GM21529 (cell line): ENCODE results near the gene IL17RC.

Experiments
- ATAC-seq: cut with Tn5 transposase; IDR thresholded peaks from one replicate; pipeline ENCODE4 v1.9.1; 2021; ENCODE audit not compliant: unreplicated experiment

IL17RC gene

DNA sequence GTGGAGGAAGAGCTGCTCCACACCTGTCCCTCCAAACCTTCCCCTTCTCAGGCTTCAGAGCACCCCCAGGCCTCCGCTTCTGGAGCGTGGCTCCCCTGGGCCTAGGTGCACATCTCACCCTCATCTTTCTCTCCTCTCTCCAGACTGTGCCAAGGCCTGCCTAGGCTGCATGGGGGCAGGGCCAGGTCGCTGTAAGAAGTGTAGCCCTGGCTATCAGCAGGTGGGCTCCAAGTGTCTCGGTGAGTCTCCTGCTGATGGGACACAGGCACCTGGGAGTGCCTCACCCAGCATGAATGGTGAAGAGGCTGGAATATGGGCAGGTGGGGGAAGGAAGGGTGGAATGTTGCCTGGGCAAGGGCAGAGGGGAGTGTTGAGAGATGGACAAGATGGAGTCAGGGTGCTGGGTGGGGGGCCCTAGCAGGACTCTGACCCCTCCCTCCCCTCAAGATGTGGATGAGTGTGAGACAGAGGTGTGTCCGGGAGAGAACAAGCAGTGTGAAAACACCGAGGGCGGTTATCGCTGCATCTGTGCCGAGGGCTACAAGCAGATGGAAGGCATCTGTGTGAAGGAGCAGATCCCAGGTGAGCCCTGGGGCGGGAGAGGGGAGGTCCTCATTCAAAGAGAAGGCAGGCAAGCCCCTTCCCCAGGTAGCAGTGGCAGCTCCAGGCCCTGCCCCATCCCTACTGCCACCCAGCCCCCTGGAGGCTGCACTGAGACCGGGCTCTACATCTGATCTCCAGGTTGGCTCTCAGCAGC is 26.2 kb downstream of the IL17RC start:
- ATAC-seq, result no peak

DNA sequence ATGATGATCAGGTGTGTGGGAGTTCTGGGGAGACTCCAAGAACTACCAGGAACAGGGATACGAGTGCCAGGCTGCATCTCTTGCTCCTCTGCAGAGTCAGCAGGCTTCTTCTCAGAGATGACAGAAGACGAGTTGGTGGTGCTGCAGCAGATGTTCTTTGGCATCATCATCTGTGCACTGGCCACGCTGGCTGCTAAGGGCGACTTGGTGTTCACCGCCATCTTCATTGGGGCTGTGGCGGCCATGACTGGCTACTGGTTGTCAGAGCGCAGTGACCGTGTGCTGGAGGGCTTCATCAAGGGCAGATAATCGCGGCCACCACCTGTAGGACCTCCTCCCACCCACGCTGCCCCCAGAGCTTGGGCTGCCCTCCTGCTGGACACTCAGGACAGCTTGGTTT is 27.4 kb downstream of the IL17RC start:
- ATAC-seq, result no peak

DNA sequence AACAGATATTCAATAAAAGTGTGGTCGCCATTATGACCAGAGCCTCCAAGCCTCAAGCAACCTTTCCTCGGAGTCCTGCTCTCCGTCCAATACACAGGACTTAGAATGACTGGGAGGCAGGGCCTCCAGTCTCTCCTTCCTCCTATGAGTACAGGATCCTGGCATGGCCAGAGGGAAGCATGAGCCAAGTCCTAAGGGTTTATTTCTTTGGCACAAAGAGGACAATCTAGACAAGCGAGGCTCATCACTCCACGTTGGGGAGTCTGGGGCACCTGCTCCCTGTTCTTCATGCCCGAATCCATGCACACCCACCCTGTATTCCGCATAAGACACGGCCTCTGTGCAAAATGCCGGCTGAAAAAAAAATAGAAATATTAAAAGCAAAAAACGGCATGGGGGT is 28.5 kb downstream of the IL17RC start:
- no peak for ATAC-seq

DNA sequence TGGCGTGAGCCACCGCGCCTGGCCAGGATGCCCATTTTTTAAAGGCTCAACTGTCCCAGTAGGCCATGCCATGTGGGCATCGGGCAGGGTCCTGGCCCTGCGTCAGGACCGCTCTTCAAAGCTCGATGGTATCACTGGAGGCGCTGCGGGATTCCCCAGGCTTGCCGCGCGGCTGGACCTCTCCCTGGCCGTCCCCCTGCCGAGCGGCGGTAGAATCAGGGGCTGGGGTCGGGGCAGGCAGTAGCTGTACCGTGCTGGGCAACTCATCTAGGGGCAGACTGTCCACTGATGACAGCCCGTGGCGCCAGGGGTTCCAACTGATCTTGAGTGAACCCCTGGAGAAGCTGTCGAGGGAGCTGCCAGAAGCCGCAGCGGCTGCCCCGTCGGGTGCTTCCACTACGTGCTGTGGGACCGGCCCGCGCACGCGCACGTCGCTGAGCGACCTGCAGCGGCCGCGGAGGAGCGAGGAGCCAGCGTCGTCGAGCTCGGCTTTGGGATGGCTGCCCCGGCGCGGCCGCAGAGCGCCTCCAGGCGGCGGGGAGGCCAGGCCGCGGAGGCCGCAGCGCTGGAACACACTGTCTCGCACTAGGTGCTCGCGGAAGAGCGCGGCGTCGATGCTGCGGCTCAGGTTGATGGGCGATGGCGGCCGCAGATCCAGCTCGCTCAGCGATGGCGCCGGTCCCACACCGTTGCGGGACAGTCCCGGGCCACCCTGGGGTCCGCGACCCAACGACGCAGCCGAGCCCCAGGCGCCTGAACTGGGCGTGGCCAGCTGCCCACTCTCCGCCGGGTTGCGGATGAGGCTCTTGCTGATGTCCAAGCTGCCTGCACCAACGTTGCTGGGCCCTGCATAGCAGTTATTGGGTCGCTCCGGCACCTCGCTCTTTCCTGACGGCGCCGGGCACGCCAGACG is 29.5 kb downstream of the IL17RC start:
- peak; percentile 48 for ATAC-seq

DNA sequence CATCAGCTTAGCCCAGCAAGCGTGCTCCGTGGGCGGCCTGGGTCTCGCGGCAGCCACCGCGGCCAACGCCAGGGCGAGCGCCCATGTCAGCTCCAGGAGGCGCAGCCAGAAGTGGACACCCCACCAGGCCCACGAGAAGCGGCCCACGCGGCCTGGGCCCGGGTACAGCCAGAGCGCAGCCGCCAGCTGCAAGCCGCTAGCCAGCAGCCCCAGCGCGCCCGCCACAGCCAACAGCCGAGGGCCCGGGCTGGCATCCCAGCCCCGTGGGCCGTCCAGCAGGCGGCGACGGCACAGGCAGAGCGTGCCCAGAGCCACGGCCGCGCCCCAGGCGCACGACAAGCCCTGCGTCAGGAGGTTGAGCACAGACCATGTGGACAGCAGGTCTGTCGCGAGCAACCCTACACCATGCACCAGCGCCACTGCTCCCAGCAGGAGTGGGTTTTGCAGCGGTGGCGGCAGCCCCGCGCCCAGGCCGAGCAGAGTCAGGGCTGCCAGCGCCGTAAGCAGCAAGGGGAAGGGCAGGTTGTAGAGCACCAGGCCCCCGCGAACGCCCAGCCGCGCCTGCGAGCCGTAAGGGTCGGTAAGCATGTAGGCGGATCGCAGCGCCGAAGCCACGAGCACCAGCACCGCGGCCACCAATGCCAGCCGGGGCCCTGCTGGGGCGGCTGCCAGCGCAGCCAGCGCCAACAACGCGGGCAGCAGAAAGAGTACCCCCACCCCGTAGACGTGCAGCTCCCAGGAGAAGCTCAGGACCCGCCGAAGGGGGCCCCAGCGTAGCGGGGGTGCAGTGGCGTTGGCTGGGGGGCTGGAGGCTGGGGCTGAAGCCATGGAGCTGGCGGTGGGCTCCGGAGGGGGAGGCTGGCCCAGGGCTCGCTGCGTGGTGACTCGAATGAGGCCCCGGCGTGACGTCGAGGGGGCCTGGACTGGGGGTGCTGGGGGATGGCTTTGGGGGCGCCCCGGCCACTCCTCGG is 30.4 kb downstream of the IL17RC start:
- ATAC-seq, result no peak

DNA sequence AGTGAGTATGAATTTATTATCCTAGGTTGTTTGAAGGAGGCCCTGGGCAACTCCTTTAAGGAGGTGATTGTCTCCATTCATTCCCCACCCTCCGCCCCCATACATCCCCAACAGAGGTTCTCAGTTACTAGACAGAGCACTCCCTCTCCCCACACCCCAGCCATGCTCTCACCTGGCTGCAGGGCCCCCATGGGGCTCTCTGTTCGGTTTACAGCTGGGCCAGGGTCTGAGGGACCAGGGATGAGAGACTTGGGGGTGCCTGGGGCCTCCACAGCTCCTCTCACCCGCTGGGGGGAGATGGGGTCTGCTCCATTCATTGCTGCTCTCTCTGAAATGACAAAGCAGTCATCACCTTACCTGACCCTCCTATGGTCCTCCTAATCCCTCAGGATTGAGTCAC is 31.7 kb downstream of the IL17RC start:
- ATAC-seq, result no peak

DNA sequence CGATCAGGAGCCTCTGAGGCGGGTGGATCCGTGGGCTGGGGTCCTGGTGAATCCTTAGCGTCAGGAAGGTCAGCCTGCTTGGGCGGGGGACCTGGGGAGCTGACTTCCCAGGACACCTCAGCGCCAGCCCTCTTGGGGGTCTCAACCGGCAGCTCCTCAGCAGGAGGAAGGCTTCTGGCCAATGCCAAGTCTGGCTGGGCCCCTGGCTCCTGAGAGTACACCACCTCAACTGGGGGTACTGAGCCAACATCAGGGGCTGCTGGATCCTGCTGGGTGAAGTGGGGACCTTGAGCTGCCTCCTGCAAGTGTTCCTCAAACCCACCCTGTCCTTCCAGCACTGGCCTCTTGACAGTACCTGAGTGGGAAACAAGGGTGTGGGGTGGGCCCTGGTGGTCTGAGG is 32.2 kb downstream of the IL17RC start:
- ATAC-seq, result no peak

DNA sequence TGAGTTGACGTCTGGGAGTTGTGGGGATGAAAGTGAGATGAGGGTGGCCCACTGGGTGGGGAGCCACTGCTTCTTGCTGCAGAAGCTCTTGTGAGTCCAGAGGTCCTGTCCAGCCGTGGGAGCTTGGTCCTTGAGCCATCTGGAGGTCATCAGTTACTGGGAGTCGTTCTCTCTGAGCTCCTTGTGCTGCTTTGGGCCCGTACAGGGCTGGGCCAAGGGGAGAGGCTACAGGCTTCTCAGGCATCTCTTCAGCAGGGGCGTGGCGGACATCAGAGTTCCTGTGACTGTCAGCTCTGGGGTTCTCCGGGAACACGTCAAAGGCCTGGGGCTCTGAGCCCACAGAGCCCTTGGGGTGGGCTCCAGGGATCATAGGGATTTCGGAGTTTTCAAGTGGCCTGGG is 32.7 kb downstream of the IL17RC start:
- ATAC-seq, result no peak

DNA sequence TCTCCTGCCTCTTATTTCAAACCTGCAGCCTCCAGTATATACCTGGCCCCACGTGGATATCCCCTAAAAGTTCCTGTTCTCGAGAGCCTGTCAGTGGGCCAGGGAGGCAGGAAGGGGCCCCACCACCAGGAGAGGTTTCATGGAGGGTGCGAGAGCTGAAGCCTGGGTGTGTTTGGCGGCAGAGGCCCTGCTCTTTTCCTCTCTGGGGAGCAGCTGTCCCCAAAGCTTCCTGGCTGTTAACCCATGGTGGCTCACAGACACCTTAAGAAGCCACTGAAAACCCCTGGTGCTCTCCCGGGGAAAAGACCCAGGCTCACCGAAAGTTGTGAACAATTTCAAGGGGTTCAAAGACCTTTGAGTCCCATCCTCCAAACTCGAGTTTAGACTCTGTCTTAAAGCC is 34.2 kb downstream of the IL17RC start:
- peak; percentile 44 for ATAC-seq

DNA sequence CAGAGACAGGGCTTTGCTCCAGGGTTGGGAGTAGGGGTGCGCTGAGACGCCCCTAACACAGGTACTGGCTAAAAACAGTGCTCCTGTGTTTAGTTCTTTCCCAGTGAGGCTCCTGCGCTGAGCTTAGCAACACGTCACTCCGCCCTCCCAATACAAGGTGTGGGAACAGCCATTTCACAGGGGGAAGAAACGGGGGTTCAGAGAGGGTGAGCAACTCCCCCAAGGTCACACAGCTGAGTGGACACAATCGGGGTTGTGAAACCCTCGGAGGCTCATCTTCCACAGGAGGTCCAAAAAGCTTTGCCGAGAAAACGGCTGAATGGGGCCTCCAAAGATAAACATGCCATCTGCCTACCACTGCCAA is 34.7 kb downstream of the IL17RC start:
- ATAC-seq, result peak; percentile 15

DNA sequence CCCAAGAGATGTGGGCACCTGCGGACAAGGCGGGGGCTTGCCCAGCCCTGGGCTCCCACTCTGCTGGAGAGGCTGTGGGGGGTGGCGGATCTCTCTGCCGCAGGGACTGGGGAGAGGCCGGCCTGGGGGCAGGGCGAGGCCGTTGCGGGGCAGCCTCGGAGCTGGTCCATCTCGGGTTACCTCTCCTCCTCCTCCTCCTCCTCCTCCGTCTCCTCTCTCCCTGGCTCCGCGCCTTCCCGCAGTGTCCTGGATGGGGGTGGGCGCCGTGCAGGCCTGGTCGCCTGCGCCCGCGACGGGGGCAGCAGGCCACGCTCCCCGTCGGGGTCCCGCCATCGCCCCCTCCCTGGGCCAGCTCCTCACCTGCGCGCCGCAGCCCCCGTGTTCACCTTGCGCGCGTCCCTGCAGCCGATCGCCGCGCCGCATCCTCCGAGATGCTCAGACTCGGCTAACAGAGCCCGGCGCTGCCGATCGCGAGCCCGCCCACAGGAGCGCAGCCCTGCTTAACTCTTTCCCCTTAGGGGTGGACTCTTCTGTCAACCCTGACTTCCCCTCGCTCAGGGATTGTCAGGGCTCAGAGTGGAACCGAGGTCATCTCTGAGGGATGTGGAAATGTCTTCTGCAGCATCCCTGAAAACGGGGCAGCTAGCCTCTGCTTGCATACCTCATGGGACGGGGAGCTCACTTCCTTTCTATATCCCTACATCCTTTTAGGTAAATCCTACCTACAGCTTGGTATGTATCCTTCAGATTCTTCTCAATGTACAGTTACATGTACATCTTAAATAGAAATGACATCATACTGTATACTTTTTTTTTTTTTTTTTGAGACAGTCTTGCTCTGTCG is 35.3 kb downstream of the IL17RC start, which contains the start of gene PRRT3:
PRRT3 (minus strand) TSS at position 447 of the 844 bp plus-strand sequence. CDS start 2,293 bp downstream, outside the sequence.
- peak; percentile 71 for ATAC-seq

DNA sequence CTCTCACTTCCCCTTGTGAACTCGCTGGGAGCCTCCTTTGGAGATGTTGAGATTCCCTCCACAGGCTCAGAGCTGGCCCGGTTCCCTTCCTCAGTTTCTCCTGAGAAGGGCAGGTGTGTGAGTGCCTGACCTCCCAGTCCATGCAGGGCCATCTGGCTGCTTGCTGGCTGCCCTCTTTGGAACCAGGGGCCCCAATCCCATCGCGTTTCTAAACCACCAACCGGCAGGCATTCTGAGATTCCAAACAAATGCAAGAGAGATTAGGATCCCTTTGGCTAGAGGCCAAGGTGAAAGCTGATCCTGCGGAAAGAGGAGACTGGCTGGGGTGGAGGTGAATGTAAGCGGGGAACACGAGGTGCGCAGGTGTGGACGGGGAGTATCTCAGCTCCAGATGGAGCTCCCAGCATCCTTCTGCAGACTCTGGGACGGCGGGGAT is 38.2 kb downstream of the IL17RC start:
- ATAC-seq, result no peak

DNA sequence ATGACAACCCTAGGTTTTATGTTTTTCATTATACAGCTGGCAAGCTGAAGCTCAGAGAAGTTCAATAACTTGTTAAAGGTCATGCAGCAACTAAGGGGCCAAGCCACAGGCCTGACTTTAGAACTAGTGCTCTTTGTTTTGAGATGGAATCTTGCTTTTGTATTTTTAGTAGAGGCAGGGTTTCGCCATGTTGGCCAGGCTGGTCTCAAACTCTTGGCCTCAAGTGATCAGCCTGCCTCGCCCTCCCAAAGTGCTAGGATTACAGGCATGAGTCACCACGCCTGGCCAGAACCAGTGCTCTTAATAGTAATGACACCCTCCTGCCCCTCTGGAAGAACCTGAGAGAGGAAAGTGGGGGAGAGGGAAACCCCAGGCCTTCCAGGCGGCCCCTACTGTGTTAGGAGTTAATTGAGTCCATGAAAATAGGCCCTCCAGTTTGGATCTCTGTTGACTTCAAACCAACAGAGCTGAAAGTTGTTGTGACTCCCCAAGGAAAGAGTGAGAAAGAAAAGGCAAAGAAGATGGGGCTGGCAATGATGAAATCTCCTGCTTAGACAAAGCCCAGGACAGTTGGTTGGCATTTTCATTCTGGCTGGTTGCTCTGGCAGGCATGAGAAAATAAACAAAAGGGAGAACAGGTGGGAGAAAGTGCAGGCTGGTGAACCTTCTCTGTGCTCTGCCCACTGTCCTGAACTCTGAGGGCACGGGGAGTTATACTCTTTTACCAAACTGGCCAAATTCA is 38.9 kb downstream of the IL17RC start:
- no peak for ATAC-seq

DNA sequence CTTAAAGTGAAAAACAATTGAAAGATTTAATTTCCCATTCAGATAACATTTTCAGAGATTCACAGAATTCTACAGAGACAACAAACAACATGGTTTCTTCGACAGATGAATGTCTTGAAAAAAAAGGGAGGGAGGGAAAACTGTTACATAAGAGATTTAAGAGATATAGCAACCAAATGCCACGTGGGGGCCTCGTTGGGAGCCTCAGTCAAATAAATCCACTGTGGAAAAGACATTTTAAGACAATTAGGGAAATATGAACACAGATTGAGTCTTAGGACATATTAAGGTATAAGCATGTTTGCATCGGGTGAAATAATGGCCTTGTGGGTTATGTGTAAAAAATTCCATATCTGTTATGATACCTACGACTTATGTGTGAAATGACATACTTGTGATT is 40.3 kb downstream of the IL17RC start:
- no peak for ATAC-seq

DNA sequence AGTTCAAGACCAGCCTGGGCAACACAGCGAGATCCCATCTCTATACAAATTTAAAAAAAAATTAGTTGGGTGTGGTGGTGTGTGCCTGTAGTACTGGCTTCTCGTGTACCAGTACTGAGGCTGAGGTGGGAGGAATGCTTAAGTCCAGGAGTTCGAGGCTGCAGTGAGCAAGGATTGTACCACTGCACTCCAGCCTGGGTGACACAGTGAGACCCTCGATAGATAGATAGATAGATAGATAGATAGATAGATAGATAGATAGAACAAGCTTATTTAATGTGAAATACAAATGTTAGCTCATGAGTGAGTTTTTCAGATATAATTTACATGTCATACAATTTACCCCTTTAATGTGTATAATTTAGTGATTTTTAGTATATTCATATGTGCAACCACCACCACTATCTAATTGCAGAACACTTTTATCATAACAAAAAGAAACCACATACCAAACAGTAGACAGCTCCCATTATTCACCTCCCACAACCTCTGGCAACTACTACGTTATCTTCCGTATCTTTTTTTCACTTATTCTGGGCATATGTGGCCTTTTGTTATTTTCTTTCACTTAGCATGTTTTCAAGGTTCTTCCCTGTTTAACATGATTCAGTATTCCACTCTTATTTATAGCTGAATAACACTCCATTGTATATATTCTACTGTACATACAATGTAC is 48.4 kb downstream of the IL17RC start:
- no peak for ATAC-seq

DNA sequence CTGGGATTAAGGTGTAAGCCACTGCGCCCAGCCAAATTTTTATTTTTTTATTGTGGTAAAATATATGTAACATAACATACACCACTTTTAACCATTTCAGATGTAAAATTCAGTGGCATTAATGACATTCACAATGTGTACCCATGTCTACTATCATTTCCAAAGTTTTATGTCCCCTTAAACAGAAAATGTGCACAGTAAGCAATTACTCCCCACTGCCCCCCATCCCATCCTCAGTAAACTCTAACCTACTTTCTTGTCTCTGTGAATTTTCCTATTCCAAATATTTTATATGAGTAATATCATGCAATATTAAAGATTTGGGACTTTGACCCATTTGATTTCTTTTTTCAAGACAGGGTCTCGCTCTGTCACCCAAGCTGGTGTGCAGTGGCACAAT is 49.9 kb downstream of the IL17RC start:
- ATAC-seq, result no peak

DNA sequence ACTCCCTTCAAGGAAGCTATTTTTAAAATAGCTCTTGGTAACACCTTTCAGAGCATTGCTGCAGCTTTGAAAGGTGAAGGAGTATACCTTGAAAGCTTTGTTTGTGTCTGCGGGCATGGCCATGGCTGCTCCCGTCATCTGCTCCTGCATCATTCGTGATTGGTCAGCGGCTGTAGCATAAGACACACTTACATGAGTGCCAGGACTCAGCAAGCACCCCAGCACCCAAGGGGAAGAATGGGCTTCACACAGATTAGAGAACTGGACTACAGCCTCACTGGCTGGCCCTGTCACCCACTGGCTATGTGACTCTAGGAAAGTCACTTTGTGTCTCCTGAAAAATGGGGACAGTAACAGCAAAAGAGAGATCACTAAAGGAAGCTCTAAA is 52.7 kb downstream of the IL17RC start:
- no peak for ATAC-seq

DNA sequence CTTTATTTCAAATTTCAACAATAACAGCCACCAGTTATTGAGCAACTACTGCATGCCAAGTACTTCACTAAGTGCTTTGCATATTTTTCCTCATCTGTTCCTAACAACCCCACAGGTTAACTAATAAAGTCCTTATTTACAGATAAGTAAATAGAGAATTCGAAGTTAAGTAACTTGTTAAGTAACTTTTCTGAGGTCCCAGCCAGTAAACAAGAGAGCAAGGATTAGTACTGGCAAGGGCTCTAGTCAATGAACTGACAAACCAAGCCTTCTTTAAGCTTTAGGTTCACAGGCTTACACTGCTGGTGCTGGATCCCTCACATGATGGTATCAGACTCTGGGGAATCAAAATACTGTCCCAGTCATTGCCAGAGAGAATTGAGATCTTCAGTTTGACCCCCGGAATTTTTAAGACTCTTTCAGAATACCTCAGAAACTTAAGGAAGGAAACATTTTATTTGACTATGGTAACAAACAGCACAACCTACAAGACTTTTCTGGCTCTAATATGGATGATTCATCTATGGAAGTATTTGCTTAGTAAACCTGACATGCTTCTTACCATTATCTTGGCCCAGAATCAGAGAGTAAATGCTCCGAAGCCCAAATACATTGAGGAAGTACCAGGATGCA is 53.2 kb downstream of the IL17RC start:
- ATAC-seq, result no peak
